Liver (tissue), 3 donors: ENCODE results near the gene FBN2.

ENCODE experiments used
- FOXA1 ChIP-seq: IDR thresholded peaks from 2 replicates; pipeline ENCODE4 v1.6.1; 2016; ENCODE audit warnings: antibody characterized with exemption
- REST ChIP-seq: IDR thresholded peaks from 2 replicates; pipeline ENCODE4 v1.6.1; 2016; ENCODE audit warnings: antibody characterized with exemption, mild to moderate bottlenecking
- TAF1 ChIP-seq: conservative IDR thresholded peaks from 2 replicates; pipeline ENCODE4 v1.6.1; 2016; ENCODE audit warnings: antibody characterized with exemption, mild to moderate bottlenecking
- TF ChIP-seq, protein P1 (sequence below): fragments of 150-350 bp; IDR thresholded peaks from 2 replicates; pipeline ENCODE4 v1.5.1; 2017; ENCODE audit warnings: improper control_type of control experiment, low read depth, low read length; ENCODE audit not compliant: missing input control
- donor health status: healthy.
- donor health status: healthy.

DNA sequence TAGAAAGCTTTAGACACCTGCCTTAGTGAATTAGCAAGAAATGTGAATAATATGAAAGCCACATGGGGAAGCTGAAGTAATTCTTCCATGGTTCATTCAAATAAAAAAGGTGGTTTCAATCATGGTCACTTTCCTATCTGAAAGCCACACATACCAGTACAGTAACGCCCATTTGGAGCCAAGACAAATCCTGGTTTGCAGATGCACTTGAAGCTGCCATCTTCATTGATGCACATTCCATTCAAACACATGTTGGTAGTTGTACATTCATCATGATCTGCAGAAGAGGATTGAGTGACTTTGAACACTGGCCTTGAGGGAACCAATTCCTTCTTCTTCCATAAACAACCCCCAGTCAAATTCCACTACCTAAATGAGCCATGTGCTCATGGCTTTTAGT, 161.5 kb downstream of the FBN2 start:
- TF ChIP-seq FOXA1 (no peak), REST (no peak), TAF1 (no peak)
- TF ChIP-seq, protein P1, sequence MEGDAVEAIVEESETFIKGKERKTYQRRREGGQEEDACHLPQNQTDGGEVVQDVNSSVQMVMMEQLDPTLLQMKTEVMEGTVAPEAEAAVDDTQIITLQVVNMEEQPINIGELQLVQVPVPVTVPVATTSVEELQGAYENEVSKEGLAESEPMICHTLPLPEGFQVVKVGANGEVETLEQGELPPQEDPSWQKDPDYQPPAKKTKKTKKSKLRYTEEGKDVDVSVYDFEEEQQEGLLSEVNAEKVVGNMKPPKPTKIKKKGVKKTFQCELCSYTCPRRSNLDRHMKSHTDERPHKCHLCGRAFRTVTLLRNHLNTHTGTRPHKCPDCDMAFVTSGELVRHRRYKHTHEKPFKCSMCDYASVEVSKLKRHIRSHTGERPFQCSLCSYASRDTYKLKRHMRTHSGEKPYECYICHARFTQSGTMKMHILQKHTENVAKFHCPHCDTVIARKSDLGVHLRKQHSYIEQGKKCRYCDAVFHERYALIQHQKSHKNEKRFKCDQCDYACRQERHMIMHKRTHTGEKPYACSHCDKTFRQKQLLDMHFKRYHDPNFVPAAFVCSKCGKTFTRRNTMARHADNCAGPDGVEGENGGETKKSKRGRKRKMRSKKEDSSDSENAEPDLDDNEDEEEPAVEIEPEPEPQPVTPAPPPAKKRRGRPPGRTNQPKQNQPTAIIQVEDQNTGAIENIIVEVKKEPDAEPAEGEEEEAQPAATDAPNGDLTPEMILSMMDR, result no peak
